ENCODE results near the gene MCOLN1. TPM values are rescaled to one million over a fixed set of nuclear protein-coding genes. Genes with fewer than 3 reads are reported as not detected.

Gene MCOLN1
- total and polyA plus RNA-seq, 2 of the 8 experiments (the other 6 are each of a cell fraction or from before 2014, with no cell fraction given) = 19.1 to 40.0 TPM

- ChIA-PET POLR2A (ENCODE audit: partially characterized antibody) (no interaction called here), CTCF (ENCODE audit: partially characterized antibody) (interaction anchor here (0.8 to 1.4 kb wide), 3 partner anchors 10 to 172 kb away, joined by 3 to 9 read pairs (median 3); no protein-coding TSS in a partner anchor)
- no peak overlapping the region for H3K4me2 ChIP-seq (ENCODE audit: insufficient read depth in 1 of 2, low read depth in 2 of 2, low read length in 2 of 2)
- H2BK20ac ChIP-seq (ENCODE audit: low read length) = no peak overlapping the region
- H2BK12ac ChIP-seq (ENCODE audit: low read depth, low read length) = no peak overlapping the region
- no peak overlapping the region for H2BK15ac ChIP-seq (ENCODE audit: low read length)
- peaks cover 0 to 4% of the 10 kb centered on the region in 2 experiments for H4K20me1 ChIP-seq (replicated peaks in 1 of 2; ENCODE audit: control insufficient read depth in 1 of 2, insufficient read depth in 2 of 2, low read length in 2 of 2)
- H3K4ac ChIP-seq (replicated peaks; ENCODE audit: insufficient read length, low read depth, low read length) = no peak overlapping the region
- DNase-seq (ENCODE audit: low read depth in 1 of 2, low spot score in 2 of 2) = no peak
- WGBS, 2 experiments (ENCODE audit: extremely low coverage in 1 of 2, insufficient coverage in 1 of 2, insufficient read length in 1 of 2, insufficient replicate concordance in 2 of 2, low coverage in 1 of 2, low lambda C conversion rate in 2 of 2, missing lambda C conversion rate in 1 of 2) = 90% methylated on average over 25 of the region's 31 CpGs; no CpG with 5 or more reads in 1 of the 2 experiments
- no peak overlapping the region for H4K5ac ChIP-seq (ENCODE audit: insufficient read length, low read depth, low read length)
- H3K79me1 ChIP-seq (ENCODE audit: low read depth, low read length) = peaks cover 2% of the 10 kb centered on the region; the same call in 1 of the 2 replicates
- H2AFZ ChIP-seq (ENCODE audit: low read length) = no peak overlapping the region
- peaks cover 0 to 5% (median 1%) of the 10 kb centered on the region in 4 experiments; a peak in 1 of 7 replicates for H3K4me1 ChIP-seq (replicated peaks in 1 of 4; ENCODE audit: control insufficient read depth in 3 of 4, insufficient read depth in 4 of 4, low read length in 3 of 4)
- H2AK5ac ChIP-seq (ENCODE audit: low read depth, low read length) = no peak overlapping the region
- peaks cover 10% of the 10 kb centered on the region; the same call in 1 of the 2 replicates for H3K23me2 ChIP-seq (ENCODE audit: low read depth, low read length)
- no peak overlapping the region for H3K14ac ChIP-seq (ENCODE audit: insufficient read length)
- no peak for FAIRE-seq
- H3K27me3 ChIP-seq (replicated peaks in 1 of 4; ENCODE audit: control insufficient read depth in 3 of 4, extremely low read depth in 1 of 4, insufficient read depth in 3 of 4, low read length in 3 of 4) = no peaks in the 10 kb centered on the region
- no peak overlapping the region; a peak in 1 of 7 replicates for H3K9ac ChIP-seq (replicated peaks in 1 of 4; ENCODE audit: extremely low read depth in 1 of 4, low read depth in 3 of 4, low read length in 3 of 4)
- TF ChIP-seq ZNF274 (IDR thresholded peaks at IDR 0.05; ENCODE audit: borderline replicate concordance, extremely low read depth, low read length) (no peak), YY1 (IDR thresholded peaks at IDR 0.05; ENCODE audit: low read depth, low read length) (no peak), POLR2A (IDR thresholded peaks at IDR 0.05; ENCODE audit: control extremely low read depth in 1 of 2, low read depth in 2 of 2, low read length in 2 of 2) (no peak), NRF1 (IDR thresholded peaks at IDR 0.05; ENCODE audit: low read depth, low read length) (no peak), TBP (IDR thresholded peaks at IDR 0.05; ENCODE audit: low read depth, low read length) (no peak), EGR1 (IDR thresholded peaks at IDR 0.05; ENCODE audit: borderline replicate concordance, low read depth, low read length) (no peak), KDM5A (IDR thresholded peaks at IDR 0.05; ENCODE audit: low read length) (no peak)
- H3K9me3 ChIP-seq (ENCODE audit: insufficient read depth in 2 of 2, low read depth in 1 of 2, low read length in 1 of 2) = no peaks in the 10 kb centered on the region
- no peak overlapping the region for H3K18ac ChIP-seq (ENCODE audit: extremely low read depth, low read length)
- peaks cover 0 to 9% (median 0%) of the 10 kb centered on the region in 4 experiments; a peak in 3 of 8 replicates for H3K36me3 ChIP-seq (ENCODE audit: control insufficient read depth in 2 of 4, insufficient read depth in 4 of 4, low read length in 3 of 4)
- H2BK120ac ChIP-seq (replicated peaks; ENCODE audit: low read depth, low read length) = no peak overlapping the region
- H3K79me2 ChIP-seq (ENCODE audit: control insufficient read depth in 1 of 2, insufficient read depth in 2 of 2, low read length in 2 of 2) = no peaks in the 10 kb centered on the region
- H3K27ac ChIP-seq (ENCODE audit: low read depth, low read length) = no peak overlapping the region
- H2BK5ac ChIP-seq (ENCODE audit: low read depth, low read length) = no peak overlapping the region
- no peak overlapping the region for H3K23ac ChIP-seq (ENCODE audit: insufficient read length)
- no peak overlapping the region for H3K4me3 ChIP-seq (ENCODE audit: extremely low read depth in 1 of 4, insufficient read depth in 2 of 4, low read depth in 3 of 4, low read length in 4 of 4)
- H3K56ac ChIP-seq (replicated peaks; ENCODE audit: insufficient read length, low read depth, low read length) = no peak overlapping the region
- no peak overlapping the region for H4K8ac ChIP-seq (ENCODE audit: extremely low read depth, insufficient read depth, low read length)
- H4K91ac ChIP-seq (replicated peaks; ENCODE audit: insufficient read length, low read length) = no peak overlapping the region
Observed at GRCh38 chr19:7526059-7526929, 3.9 kb downstream of the MCOLN1 start.
